Measurements from ENCODE around the gene ITPR1. TPM values are rescaled to one million over a fixed set of nuclear protein-coding genes. Genes with fewer than 3 reads are reported as not detected.

ITPR1 gene
- total RNA-seq, 1 experiment from 2014 or later, result 48.5 TPM

- BruUV-seq (replicated peaks), result no TSS peak
- Histone ChIP-seq H3K9ac (ENCODE audit: low read length) (no peak overlapping the region), H3K4me1 (ENCODE audit: insufficient read depth, low read length) (no peaks in the 10 kb centered on the region), H4K20me1 (ENCODE audit: low read length) (no peaks in the 10 kb centered on the region), H3K27me3 (ENCODE audit: low read length) (no peaks in the 10 kb centered on the region), H3K9me3 (ENCODE audit: low read length) (no peaks in the 10 kb centered on the region), H3K27ac (ENCODE audit: low read length) (no peak overlapping the region), H3K4me3 (ENCODE audit: low read length) (no peak overlapping the region), H2AFZ (ENCODE audit: low read length) (no peak overlapping the region), H3K4me2 (ENCODE audit: low read length) (no peak overlapping the region), H3K9me2 (replicated peaks; ENCODE audit: low read length) (no peaks in the 10 kb centered on the region), H3K79me2 (ENCODE audit: low read length) (no peaks in the 10 kb centered on the region), H3F3A (ENCODE audit: low read length, unreplicated experiment) (no peaks in the 10 kb centered on the region), H3K36me3 (ENCODE audit: low read depth, low read length) (no peaks in the 10 kb centered on the region)
- ATAC-seq, result no peak
- TF ChIP-seq EZH2phosphoT487 (IDR thresholded peaks at IDR 0.05; ENCODE audit: borderline replicate concordance, low read length), result no peak
- TF ChIP-seq EZH2 (IDR thresholded peaks at IDR 0.05; ENCODE audit: low read length, unreplicated experiment), result no peak
- TF ChIP-seq CTCF (conservative IDR thresholded peaks at IDR 0.05; ENCODE audit: low read depth, low read length), result no peak
- ChIA-PET POLR2A (ENCODE audit: unreplicated experiment) (no interaction called here), CTCF (no interaction called here)
- intact Hi-C loops (cut with micrococcal nuclease), result no loop called here
- no peak for DNase-seq
Observed at GRCh38 chr3:4757575-4758248, 264.6 kb downstream of the ITPR1 start.

- intact Hi-C loops (cut with micrococcal nuclease), result no loop called here
- no peak overlapping the region for H2AFZ ChIP-seq (ENCODE audit: low read length)
- H3K9me2 ChIP-seq (replicated peaks; ENCODE audit: low read length), result no peaks in the 10 kb centered on the region
- no peaks in the 10 kb centered on the region for H4K20me1 ChIP-seq (ENCODE audit: low read length)
- H3K36me3 ChIP-seq (ENCODE audit: low read depth, low read length), result no peaks in the 10 kb centered on the region
- no peaks in the 10 kb centered on the region for H3K9me3 ChIP-seq (ENCODE audit: low read length)
- H3K4me3 ChIP-seq (ENCODE audit: low read length), result no peak overlapping the region
- H3K4me1 ChIP-seq (ENCODE audit: insufficient read depth, low read length), result no peaks in the 10 kb centered on the region
- ATAC-seq (no peak), DNase-seq (no peak)
- no peak overlapping the region for H3K4me2 ChIP-seq (ENCODE audit: low read length)
- no peaks in the 10 kb centered on the region for H3K27me3 ChIP-seq (ENCODE audit: low read length)
- H3K9ac ChIP-seq (ENCODE audit: low read length), result no peak overlapping the region
- ChIA-PET POLR2A (ENCODE audit: unreplicated experiment) (no interaction called here), CTCF (no interaction called here)
- no peak overlapping the region for H3K27ac ChIP-seq (ENCODE audit: low read length)
- no peaks in the 10 kb centered on the region for H3K79me2 ChIP-seq (ENCODE audit: low read length)
- TF ChIP-seq CTCF (conservative IDR thresholded peaks at IDR 0.05; ENCODE audit: low read depth, low read length), result no peak
- TF ChIP-seq EZH2phosphoT487 (IDR thresholded peaks at IDR 0.05; ENCODE audit: borderline replicate concordance, low read length), result no peak
- no peak for TF ChIP-seq EZH2 (IDR thresholded peaks at IDR 0.05; ENCODE audit: low read length, unreplicated experiment)
- no peaks in the 10 kb centered on the region for H3F3A ChIP-seq (ENCODE audit: low read length, unreplicated experiment)
- no TSS peak for BruUV-seq (replicated peaks)
Observed at GRCh38 chr3:4758249-4758860, 265.2 kb downstream of the ITPR1 start.

GRCh38 chr3:4758957-4759656 is 266.0 kb downstream of the ITPR1 start:
- no peak for ATAC-seq
- Histone ChIP-seq H2AFZ (ENCODE audit: low read length) (no peak overlapping the region), H3K27me3 (ENCODE audit: low read length) (no peaks in the 10 kb centered on the region), H3K9me3 (ENCODE audit: low read length) (no peaks in the 10 kb centered on the region), H3F3A (ENCODE audit: low read length, unreplicated experiment) (no peaks in the 10 kb centered on the region), H3K4me1 (ENCODE audit: insufficient read depth, low read length) (no peaks in the 10 kb centered on the region), H3K9ac (ENCODE audit: low read length) (no peak overlapping the region), H4K20me1 (ENCODE audit: low read length) (no peaks in the 10 kb centered on the region), H3K9me2 (replicated peaks; ENCODE audit: low read length) (no peaks in the 10 kb centered on the region), H3K4me3 (ENCODE audit: low read length) (no peak overlapping the region), H3K4me2 (ENCODE audit: low read length) (no peak overlapping the region), H3K79me2 (ENCODE audit: low read length) (no peaks in the 10 kb centered on the region), H3K36me3 (ENCODE audit: low read depth, low read length) (no peaks in the 10 kb centered on the region), H3K27ac (ENCODE audit: low read length) (no peak overlapping the region)
- TF ChIP-seq EZH2phosphoT487 (IDR thresholded peaks at IDR 0.05; ENCODE audit: borderline replicate concordance, low read length) (no peak), EZH2 (IDR thresholded peaks at IDR 0.05; ENCODE audit: low read length, unreplicated experiment) (no peak), CTCF (conservative IDR thresholded peaks at IDR 0.05; ENCODE audit: low read depth, low read length) (no peak)
- intact Hi-C loops (cut with micrococcal nuclease), result no loop called here
- POLR2A ChIA-PET (ENCODE audit: unreplicated experiment), result no interaction called here
- BruUV-seq (replicated peaks), result no TSS peak
- DNase-seq, result no peak
- CTCF ChIA-PET, result no interaction called here
